HG03280 (cell line): ENCODE data around the gene MAN2B1.
"Not testable (repeated sequence)": the region's sequence is repeated elsewhere in the genome, so short reads cannot be mapped to it uniquely, and the experiment has no call there.

Source experiments
- ATAC-seq: cut with Tn5 transposase; IDR thresholded peaks from one replicate; pipeline ENCODE4 v1.9.1; 2021; ENCODE audit warnings: mild to moderate bottlenecking, moderate library complexity; ENCODE audit not compliant: unreplicated experiment

Gene MAN2B1

GRCh38 chr19:12664406-12665280 lies 1.9 kb downstream of the MAN2B1 start:
- ATAC-seq = no peak

GRCh38 chr19:12660980-12661379 lies 5.6 kb downstream of the MAN2B1 start:
- ATAC-seq = no peak

GRCh38 chr19:12657966-12658365 lies 8.6 kb downstream of the MAN2B1 start:
- ATAC-seq = no peak

- no peak for ATAC-seq
These were observed 9.5 kb downstream of the MAN2B1 start for GRCh38 chr19:12656899-12657571.

- no peak for ATAC-seq
These were observed 11.0 kb downstream of the MAN2B1 start for GRCh38 chr19:12655546-12655945.

GRCh38 chr19:12652219-12652618 lies 14.3 kb downstream of the MAN2B1 start:
- ATAC-seq = no peak

- ATAC-seq = no peak
These were observed 16.6 kb downstream of the MAN2B1 start for GRCh38 chr19:12649941-12650340.

- ATAC-seq = no peak
These were observed 18.5 kb downstream of the MAN2B1 start for GRCh38 chr19:12648088-12648487.

GRCh38 chr19:12647490-12648071 lies 19.0 kb downstream of the MAN2B1 start:
- ATAC-seq = no peak

- no peak for ATAC-seq
These were observed 19.5 kb downstream of the MAN2B1 start for GRCh38 chr19:12647047-12647446.

GRCh38 chr19:12646551-12646950 lies 20.0 kb downstream of the MAN2B1 start:
- no peak for ATAC-seq

GRCh38 chr19:12643716-12644115 lies 22.8 kb downstream of the MAN2B1 start:
- ATAC-seq = not testable (repeated sequence)

- ATAC-seq = no peak
These were observed 24.0 kb downstream of the MAN2B1 start for GRCh38 chr19:12642506-12642905.

- ATAC-seq = no peak
These were observed 25.1 kb downstream of the MAN2B1 start for GRCh38 chr19:12641456-12641855.

- no peak for ATAC-seq
These were observed 26.5 kb downstream of the MAN2B1 start for GRCh38 chr19:12639901-12640613.

GRCh38 chr19:12638611-12639182 lies 27.8 kb downstream of the MAN2B1 start:
- no peak for ATAC-seq

GRCh38 chr19:12636631-12637030 lies 29.9 kb downstream of the MAN2B1 start:
- ATAC-seq = no peak

- ATAC-seq = no peak
These were observed 37.3 kb downstream of the MAN2B1 start for GRCh38 chr19:12629215-12629614.

GRCh38 chr19:12628040-12629022 lies 38.2 kb downstream of the MAN2B1 start:
- no peak for ATAC-seq

GRCh38 chr19:12626958-12627357 lies 39.6 kb downstream of the MAN2B1 start:
- ATAC-seq = no peak
